HEK293 (cell line): ENCODE data around the gene CDSN.

Experiments used
- GLI2 ChIP-seq: fragments of 450-650 bp; formaldehyde crosslinking; IDR thresholded peaks from 2 replicates; pipeline ENCODE4; 2017; ENCODE audit warnings: missing biosample characterization, missing genetic modification characterization, low read depth, borderline replicate concordance
- INSM2 ChIP-seq: fragments of 450-650 bp; formaldehyde crosslinking; IDR thresholded peaks from 2 replicates; pipeline ENCODE4 v1.5.1; 2016; ENCODE audit warnings: missing biosample characterization, missing genetic modification characterization
- KLF8 ChIP-seq: fragments of 450-650 bp; formaldehyde crosslinking; IDR thresholded peaks from 2 replicates; pipeline ENCODE4 v1.5.1; 2016; ENCODE audit warnings: missing biosample characterization, missing genetic modification characterization
- MYNN ChIP-seq: fragments of 450-650 bp; formaldehyde crosslinking; IDR thresholded peaks from 2 replicates; pipeline ENCODE4 v1.5.1; 2016; ENCODE audit warnings: missing biosample characterization, missing genetic modification characterization, borderline replicate concordance
- OSR2 ChIP-seq: fragments of 450-650 bp; formaldehyde crosslinking; IDR thresholded peaks from 2 replicates; pipeline ENCODE4 v1.5.1; 2016; ENCODE audit warnings: missing biosample characterization, missing genetic modification characterization
- PATZ1 ChIP-seq: fragments of 450-650 bp; formaldehyde crosslinking; IDR thresholded peaks from 2 replicates; pipeline ENCODE4 v1.5.1; 2016; ENCODE audit warnings: missing biosample characterization, missing genetic modification characterization
- PRDM1 ChIP-seq: fragments of 450-650 bp; formaldehyde crosslinking; IDR thresholded peaks from 2 replicates; pipeline ENCODE4; 2016; ENCODE audit warnings: missing biosample characterization, missing genetic modification characterization
- WT1 ChIP-seq: fragments of 450-650 bp; formaldehyde crosslinking; IDR thresholded peaks from 2 replicates; pipeline ENCODE4 v1.5.1; 2016; ENCODE audit warnings: missing biosample characterization, missing genetic modification characterization
- ZBTB17 ChIP-seq: fragments of 450-650 bp; formaldehyde crosslinking; IDR thresholded peaks from 2 replicates; pipeline ENCODE4 v1.5.1; 2016; ENCODE audit warnings: missing biosample characterization, missing genetic modification characterization
- ZBTB8A ChIP-seq: fragments of 450-650 bp; formaldehyde crosslinking; IDR thresholded peaks from 2 replicates; pipeline ENCODE4 v1.5.1; 2016; ENCODE audit warnings: missing biosample characterization, missing genetic modification characterization
- ZIC2 ChIP-seq: fragments of 450-650 bp; formaldehyde crosslinking; IDR thresholded peaks from 2 replicates; pipeline ENCODE4 v1.5.1; 2016; ENCODE audit warnings: missing biosample characterization, missing genetic modification characterization
- ZNF112 ChIP-seq: fragments of 450-650 bp; formaldehyde crosslinking; IDR thresholded peaks from 2 replicates; pipeline ENCODE4 v1.5.0; 2017; ENCODE audit warnings: missing biosample characterization, missing genetic modification characterization
- ZNF324 ChIP-seq: fragments of 450-650 bp; formaldehyde crosslinking; IDR thresholded peaks from 2 replicates; pipeline ENCODE4 v1.5.1; 2016; ENCODE audit warnings: missing biosample characterization, missing genetic modification characterization
- ZNF350 ChIP-seq: fragments of 450-650 bp; formaldehyde crosslinking; IDR thresholded peaks from 2 replicates; pipeline ENCODE4 v1.5.0; 2017; ENCODE audit warnings: missing biosample characterization, mild to moderate bottlenecking, missing genetic modification characterization
- ZNF398 ChIP-seq: fragments of 450-650 bp; formaldehyde crosslinking; IDR thresholded peaks from 2 replicates; pipeline ENCODE4 v1.5.1; 2017; ENCODE audit warnings: missing biosample characterization, missing genetic modification characterization
- ZNF404 ChIP-seq: fragments of 450-650 bp; formaldehyde crosslinking; IDR thresholded peaks from 2 replicates; pipeline ENCODE4 v1.5.1; 2017; ENCODE audit warnings: missing biosample characterization, missing genetic modification characterization
- ZNF423 ChIP-seq: fragments of 450-650 bp; formaldehyde crosslinking; IDR thresholded peaks from 2 replicates; pipeline ENCODE4 v1.5.1; 2016; ENCODE audit warnings: missing biosample characterization, missing genetic modification characterization
- ZNF521 ChIP-seq: fragments of 450-650 bp; formaldehyde crosslinking; IDR thresholded peaks from 2 replicates; pipeline ENCODE4 v1.5.1; 2017; ENCODE audit warnings: missing biosample characterization, mild to moderate bottlenecking, missing genetic modification characterization
- ZNF548 ChIP-seq: fragments of 450-650 bp; formaldehyde crosslinking; IDR thresholded peaks from 2 replicates; pipeline ENCODE4 v1.5.1; 2016; ENCODE audit warnings: missing biosample characterization, missing genetic modification characterization
- ZNF558 ChIP-seq: fragments of 450-650 bp; formaldehyde crosslinking; IDR thresholded peaks from 2 replicates; pipeline ENCODE4 v1.5.1; 2016; ENCODE audit warnings: missing biosample characterization, missing genetic modification characterization
- ZNF660 ChIP-seq: fragments of 450-650 bp; IDR thresholded peaks from 2 replicates; pipeline ENCODE4 v1.5.1; 2018; ENCODE audit warnings: missing biosample characterization, mild to moderate bottlenecking, missing genetic modification characterization
- ZNF692 ChIP-seq: fragments of 450-650 bp; formaldehyde crosslinking; IDR thresholded peaks from 2 replicates; pipeline ENCODE4 v1.5.1; 2016; ENCODE audit warnings: missing biosample characterization, missing genetic modification characterization
- ZNF785 ChIP-seq: fragments of 450-650 bp; formaldehyde crosslinking; IDR thresholded peaks from 2 replicates; pipeline ENCODE4 v1.5.1; 2016; ENCODE audit warnings: missing biosample characterization, missing genetic modification characterization
- ZSCAN23 ChIP-seq: fragments of 450-650 bp; formaldehyde crosslinking; IDR thresholded peaks from 2 replicates; pipeline ENCODE4 v1.5.1; 2016; ENCODE audit warnings: missing biosample characterization, missing genetic modification characterization
- TF ChIP-seq, protein P1 (sequence below): fragments of 450-650 bp; formaldehyde crosslinking; IDR thresholded peaks from 2 replicates; pipeline ENCODE4 v1.5.1; 2016; ENCODE audit warnings: missing biosample characterization, missing genetic modification characterization
- TF ChIP-seq, protein P2 (sequence below): IDR thresholded peaks from 2 replicates; pipeline ENCODE4 v1.6.1; 2011; ENCODE audit warnings: mild to moderate bottlenecking, low read depth, low read length, borderline replicate concordance
- TF ChIP-seq, protein P3 (sequence below): fragments of 450-650 bp; IDR thresholded peaks from 2 replicates; pipeline ENCODE4 v1.5.1; 2018; ENCODE audit warnings: missing biosample characterization, mild to moderate bottlenecking, missing genetic modification characterization

The CDSN gene

DNA sequence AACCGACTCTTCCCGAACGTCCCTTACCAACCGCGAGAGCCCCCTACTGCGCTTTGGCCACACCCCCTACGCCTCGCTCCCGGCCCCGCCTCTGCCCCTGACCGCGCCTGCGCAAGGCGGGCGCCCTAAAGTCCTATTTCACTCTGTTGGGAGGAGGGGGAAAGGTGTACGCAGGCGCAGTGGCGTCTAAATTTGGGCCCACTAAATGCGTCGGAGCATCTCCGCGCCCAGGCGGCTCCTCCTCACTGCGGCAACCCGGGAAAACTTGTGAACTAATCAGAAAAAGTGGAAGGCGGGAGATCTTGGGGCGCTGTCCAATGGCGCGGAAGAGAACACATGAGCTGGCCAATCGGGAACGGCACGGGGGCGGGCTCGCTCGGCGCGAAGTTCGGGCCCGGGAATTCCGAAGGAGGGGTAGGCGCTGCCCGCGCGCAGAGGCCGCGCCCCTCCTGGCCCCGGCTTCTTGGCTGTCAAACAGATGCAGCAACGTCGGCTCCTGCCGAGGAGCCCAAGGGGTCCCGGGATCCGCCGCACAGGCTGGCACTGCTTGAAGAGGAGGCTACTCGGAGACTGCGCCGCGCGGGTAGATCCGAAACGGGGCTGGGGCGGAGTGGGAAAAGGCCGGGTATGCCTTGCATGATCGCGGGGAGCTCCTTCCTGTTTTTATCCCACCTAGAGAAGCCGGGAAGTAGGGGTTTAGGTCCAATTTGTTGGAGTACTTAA is 38.1 kb upstream of the CDSN start, which contains the start of gene TCF19 (continued):
- TF ChIP-seq ZNF404 (tag by site-specific recombination) = no peak
- TF ChIP-seq ZNF785 (tag by site-specific recombination) = no peak
- no peak for TF ChIP-seq ZNF548 (tag by site-specific recombination)
- peak; percentile 92 for TF ChIP-seq ZNF692 (tag by site-specific recombination)
- TF ChIP-seq ZNF324 (tag by site-specific recombination) = 0 out of 2 replicates have a peak, but pooled peaks have one; percentile 33
- TF ChIP-seq MYNN = no peak
- TF ChIP-seq INSM2 (tag by site-specific recombination) = peak; percentile 97
- peak; percentile 25; the same call in 1 of the 2 replicates for TF ChIP-seq OSR2 (tag by site-specific recombination)
- TF ChIP-seq, protein P1, sequence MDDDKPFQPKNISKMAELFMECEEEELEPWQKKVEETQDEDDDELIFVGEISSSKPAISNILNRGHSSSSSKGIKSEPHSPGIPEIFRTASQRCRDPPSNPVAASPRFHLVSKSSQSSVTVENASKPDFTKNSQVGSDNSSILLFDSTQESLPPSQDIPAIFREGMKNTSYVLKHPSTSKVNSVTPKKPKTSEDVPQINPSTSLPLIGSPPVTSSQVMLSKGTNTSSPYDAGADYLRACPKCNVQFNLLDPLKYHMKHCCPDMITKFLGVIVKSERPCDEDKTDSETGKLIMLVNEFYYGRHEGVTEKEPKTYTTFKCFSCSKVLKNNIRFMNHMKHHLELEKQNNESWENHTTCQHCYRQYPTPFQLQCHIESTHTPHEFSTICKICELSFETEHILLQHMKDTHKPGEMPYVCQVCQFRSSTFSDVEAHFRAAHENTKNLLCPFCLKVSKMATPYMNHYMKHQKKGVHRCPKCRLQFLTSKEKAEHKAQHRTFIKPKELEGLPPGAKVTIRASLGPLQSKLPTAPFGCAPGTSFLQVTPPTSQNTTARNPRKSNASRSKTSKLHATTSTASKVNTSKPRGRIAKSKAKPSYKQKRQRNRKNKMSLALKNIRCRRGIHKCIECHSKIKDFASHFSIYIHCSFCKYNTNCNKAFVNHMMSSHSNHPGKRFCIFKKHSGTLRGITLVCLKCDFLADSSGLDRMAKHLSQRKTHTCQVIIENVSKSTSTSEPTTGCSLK (tag by site-specific recombination) = no peak
- TF ChIP-seq, protein P2, sequence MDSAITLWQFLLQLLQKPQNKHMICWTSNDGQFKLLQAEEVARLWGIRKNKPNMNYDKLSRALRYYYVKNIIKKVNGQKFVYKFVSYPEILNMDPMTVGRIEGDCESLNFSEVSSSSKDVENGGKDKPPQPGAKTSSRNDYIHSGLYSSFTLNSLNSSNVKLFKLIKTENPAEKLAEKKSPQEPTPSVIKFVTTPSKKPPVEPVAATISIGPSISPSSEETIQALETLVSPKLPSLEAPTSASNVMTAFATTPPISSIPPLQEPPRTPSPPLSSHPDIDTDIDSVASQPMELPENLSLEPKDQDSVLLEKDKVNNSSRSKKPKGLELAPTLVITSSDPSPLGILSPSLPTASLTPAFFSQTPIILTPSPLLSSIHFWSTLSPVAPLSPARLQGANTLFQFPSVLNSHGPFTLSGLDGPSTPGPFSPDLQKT = no peak
- peak; percentile 95 for TF ChIP-seq KLF8 (tag by site-specific recombination)
- TF ChIP-seq, protein P3, sequence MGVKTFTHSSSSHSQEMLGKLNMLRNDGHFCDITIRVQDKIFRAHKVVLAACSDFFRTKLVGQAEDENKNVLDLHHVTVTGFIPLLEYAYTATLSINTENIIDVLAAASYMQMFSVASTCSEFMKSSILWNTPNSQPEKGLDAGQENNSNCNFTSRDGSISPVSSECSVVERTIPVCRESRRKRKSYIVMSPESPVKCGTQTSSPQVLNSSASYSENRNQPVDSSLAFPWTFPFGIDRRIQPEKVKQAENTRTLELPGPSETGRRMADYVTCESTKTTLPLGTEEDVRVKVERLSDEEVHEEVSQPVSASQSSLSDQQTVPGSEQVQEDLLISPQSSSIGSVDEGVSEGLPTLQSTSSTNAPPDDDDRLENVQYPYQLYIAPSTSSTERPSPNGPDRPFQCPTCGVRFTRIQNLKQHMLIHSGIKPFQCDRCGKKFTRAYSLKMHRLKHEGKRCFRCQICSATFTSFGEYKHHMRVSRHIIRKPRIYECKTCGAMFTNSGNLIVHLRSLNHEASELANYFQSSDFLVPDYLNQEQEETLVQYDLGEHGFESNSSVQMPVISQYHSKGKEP (tag by site-specific recombination) = peak; percentile 2; the same call in 1 of the 2 replicates
- TF ChIP-seq WT1 (tag by site-specific recombination) = peak; percentile 64
- TF ChIP-seq ZNF112 (tag by site-specific recombination) = no peak
- no peak for TF ChIP-seq ZNF521 (tag by site-specific recombination)
- no peak for TF ChIP-seq ZNF350
- no peak for TF ChIP-seq ZSCAN23
- no peak; the same call in 1 of the 2 replicates for TF ChIP-seq ZIC2
- no peak; the same call in 1 of the 2 replicates for TF ChIP-seq ZBTB8A
- TF ChIP-seq ZNF660 = peak; percentile 81
- no peak for TF ChIP-seq PRDM1 (tag by site-specific recombination)
- TF ChIP-seq ZNF398 (tag by site-specific recombination) = no peak
- TF ChIP-seq ZNF423 (tag by site-specific recombination) = no peak
- peak; percentile 72 for TF ChIP-seq ZBTB17 (tag by site-specific recombination)
- no peak for TF ChIP-seq GLI2 (tag by site-specific recombination)
- TF ChIP-seq PATZ1 (tag by site-specific recombination) = peak; percentile 79
- no peak for TF ChIP-seq ZNF558 (tag by site-specific recombination)
